ENCODE results near the gene STARD13.

The STARD13 gene

DNA sequence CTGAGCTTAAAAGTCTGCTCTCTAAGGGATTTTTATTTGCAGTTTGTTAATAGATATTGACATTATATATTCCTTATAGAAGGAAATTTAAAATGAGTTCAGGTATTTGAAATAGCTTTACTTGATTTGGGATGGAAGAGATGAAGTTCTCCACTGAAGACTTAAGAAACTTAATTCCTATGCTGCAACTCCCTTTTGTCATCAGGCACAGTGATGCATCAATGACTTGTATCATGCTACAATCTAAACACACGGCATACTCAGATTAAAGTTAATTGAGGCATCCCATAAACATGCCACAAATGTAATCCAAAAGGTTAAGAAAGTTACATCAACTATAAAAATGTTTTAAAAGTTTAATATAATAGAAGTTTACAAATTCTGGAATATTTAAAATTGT lies 109.0 kb downstream of the STARD13 start:
- TF ChIP-seq, protein P1, sequence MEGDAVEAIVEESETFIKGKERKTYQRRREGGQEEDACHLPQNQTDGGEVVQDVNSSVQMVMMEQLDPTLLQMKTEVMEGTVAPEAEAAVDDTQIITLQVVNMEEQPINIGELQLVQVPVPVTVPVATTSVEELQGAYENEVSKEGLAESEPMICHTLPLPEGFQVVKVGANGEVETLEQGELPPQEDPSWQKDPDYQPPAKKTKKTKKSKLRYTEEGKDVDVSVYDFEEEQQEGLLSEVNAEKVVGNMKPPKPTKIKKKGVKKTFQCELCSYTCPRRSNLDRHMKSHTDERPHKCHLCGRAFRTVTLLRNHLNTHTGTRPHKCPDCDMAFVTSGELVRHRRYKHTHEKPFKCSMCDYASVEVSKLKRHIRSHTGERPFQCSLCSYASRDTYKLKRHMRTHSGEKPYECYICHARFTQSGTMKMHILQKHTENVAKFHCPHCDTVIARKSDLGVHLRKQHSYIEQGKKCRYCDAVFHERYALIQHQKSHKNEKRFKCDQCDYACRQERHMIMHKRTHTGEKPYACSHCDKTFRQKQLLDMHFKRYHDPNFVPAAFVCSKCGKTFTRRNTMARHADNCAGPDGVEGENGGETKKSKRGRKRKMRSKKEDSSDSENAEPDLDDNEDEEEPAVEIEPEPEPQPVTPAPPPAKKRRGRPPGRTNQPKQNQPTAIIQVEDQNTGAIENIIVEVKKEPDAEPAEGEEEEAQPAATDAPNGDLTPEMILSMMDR (IDR thresholded peaks at IDR 0.05; ENCODE audit: insufficient read depth, low read length, missing control alignments), result no peak
- no peak overlapping the region for H3K4me3 ChIP-seq (ENCODE audit: low read depth, low read length)
- DNase-seq (ENCODE audit: low read depth, low spot score), result no peak
- ChIA-PET CTCF (interaction anchor here (0.9 to 1.5 kb wide), 2 partner anchors 16 to 508 kb away, joined by 3 read pairs; no protein-coding TSS in a partner anchor), POLR2A (no interaction called here)

DNA sequence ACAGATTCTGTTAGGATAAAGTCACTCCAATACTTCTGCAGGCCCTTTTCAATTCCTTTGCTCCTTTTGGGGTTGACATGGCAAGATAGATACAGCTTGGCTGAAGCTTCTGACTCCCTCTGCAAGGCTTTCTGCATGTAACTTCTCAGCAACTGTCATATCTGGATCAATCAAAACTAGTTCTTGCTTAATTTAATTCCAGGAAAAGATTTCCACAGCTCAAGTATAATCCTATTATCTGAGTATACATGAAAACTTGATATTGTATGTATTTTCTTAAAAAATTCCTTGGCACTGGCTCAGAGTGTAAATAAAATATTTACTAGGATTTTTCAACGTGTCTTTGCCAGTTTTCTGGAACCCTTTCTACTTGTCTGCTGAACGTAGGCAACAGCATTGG lies 109.6 kb downstream of the STARD13 start:
- H3K4me3 ChIP-seq (ENCODE audit: low read depth, low read length), result no peak overlapping the region
- POLR2A ChIA-PET, result no interaction called here
- DNase-seq (ENCODE audit: low read depth, low spot score), result no peak
- CTCF ChIA-PET, result interaction anchor here (0.9 to 1.5 kb wide), 2 partner anchors 16 to 507 kb away, joined by 3 read pairs; no protein-coding TSS in a partner anchor
- TF ChIP-seq, protein P1 (IDR thresholded peaks at IDR 0.05; ENCODE audit: insufficient read depth, low read length, missing control alignments), result no peak

DNA sequence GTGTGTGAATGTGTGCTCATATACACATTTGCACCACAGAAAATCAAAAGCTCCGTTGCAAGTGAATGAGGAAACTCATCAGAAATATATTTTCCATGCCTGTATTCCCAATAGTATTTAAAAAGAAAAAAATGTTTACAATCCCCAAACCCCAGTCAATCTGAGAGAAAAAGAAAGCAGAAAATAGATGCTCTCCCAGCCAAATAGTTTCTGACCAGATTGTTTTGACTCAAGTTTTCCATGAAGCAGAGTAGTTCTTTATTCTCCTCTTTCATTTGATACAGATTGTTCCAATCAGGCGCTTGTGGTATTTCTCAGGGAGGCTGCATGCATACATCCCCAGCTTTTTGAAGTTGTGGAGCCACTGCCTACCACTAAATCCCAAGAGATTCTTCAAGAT lies 110.6 kb downstream of the STARD13 start:
- CTCF ChIA-PET, result interaction anchor here (1.4 to 1.5 kb wide), 2 partner anchors 76 to 506 kb away, joined by 3 read pairs; no protein-coding TSS in a partner anchor
- no peak overlapping the region for H3K4me3 ChIP-seq (ENCODE audit: low read depth, low read length)
- TF ChIP-seq, protein P1 (IDR thresholded peaks at IDR 0.05; ENCODE audit: insufficient read depth, low read length, missing control alignments), result no peak
- no peak for DNase-seq (ENCODE audit: low read depth, low spot score)
- POLR2A ChIA-PET, result interaction anchor here (0.7 kb wide), 1 partner anchor 51 kb away, joined by 3 read pairs; no protein-coding TSS in a partner anchor

DNA sequence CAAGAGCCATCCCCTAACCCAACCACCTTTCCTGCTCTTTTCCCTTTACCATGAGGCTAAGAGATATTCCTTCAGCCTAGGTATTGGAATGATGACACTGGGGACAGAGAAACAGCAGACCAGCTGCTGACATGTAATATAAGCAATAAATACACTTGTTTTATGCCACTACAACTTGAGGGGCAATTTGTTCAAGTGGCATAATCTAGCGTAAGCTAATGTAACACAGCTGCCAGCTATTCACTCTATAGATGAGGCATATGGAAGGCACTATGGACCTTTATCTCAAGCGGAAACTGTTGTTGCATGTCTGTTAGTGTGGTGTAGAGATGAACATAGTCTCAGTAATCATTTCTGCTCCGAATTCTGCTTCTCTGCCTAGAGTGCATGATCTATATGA lies 111.1 kb downstream of the STARD13 start:
- TF ChIP-seq, protein P1 (IDR thresholded peaks at IDR 0.05; ENCODE audit: insufficient read depth, low read length, missing control alignments), result no peak
- DNase-seq (ENCODE audit: low read depth, low spot score), result no peak
- H3K4me3 ChIP-seq (ENCODE audit: low read depth, low read length), result no peak overlapping the region
- ChIA-PET CTCF (interaction anchor here (1.4 kb wide), 1 partner anchor 77 kb away, joined by 3 read pairs; no protein-coding TSS in a partner anchor), POLR2A (no interaction called here)

DNA sequence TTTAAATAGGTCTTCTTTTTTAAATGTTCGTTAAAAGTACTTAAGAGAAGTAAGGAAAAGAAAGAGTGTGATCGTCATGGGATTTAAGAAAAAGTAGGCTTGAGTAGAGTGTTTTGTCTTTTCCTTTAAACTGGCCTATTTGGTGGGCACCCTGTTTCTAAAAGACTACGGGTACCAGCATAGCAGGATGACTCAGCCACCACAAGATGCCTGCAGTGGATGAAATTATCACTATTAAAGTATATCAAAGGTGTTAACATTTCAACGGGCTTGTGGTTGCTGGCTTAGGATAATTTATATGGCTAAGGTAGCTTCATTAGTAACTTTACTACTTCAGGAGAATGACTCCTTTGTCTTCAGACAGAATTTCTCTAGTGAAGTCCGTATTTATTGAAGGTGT lies 112.6 kb downstream of the STARD13 start:
- ChIA-PET CTCF (no interaction called here), POLR2A (interaction anchor here (0.7 kb wide), 1 partner anchor 24 kb away, joined by 3 read pairs; no protein-coding TSS in a partner anchor)
- no peak overlapping the region for H3K4me3 ChIP-seq (ENCODE audit: low read depth, low read length)
- TF ChIP-seq, protein P1 (IDR thresholded peaks at IDR 0.05; ENCODE audit: insufficient read depth, low read length, missing control alignments), result no peak
- DNase-seq (ENCODE audit: low read depth, low spot score), result no peak

DNA sequence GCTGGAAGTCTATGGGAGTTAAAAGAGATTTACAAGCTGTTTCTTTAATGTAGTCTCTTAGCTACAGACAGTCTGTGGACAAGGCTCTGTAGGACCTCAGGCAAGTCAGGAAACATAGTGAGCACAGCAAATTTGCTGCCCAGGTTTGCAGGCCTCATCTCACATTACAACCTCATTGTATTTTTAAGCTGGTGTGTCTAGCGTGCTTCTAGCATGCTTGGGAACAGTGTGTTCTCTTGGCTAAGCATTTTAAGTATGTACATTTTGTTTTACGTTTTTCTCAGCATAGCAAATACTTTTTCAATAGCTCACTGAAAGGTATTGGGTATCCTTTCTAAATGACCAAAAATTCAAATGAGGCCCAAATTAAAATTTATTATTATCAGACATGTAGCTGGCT lies 113.2 kb downstream of the STARD13 start:
- TF ChIP-seq, protein P1 (IDR thresholded peaks at IDR 0.05; ENCODE audit: insufficient read depth, low read length, missing control alignments), result no peak
- no peak overlapping the region for H3K4me3 ChIP-seq (ENCODE audit: low read depth, low read length)
- CTCF ChIA-PET, result no interaction called here
- DNase-seq (ENCODE audit: low read depth, low spot score), result no peak
- POLR2A ChIA-PET, result interaction anchor here (0.7 kb wide), 1 partner anchor 24 kb away, joined by 3 read pairs; no protein-coding TSS in a partner anchor

Data from AG04449 (cell line).